Nephron progenitor cell (in vitro differentiated cells): ENCODE measurements around the gene RNASE4.
A peak's percentile ranks its signal among the peaks of the same experiment; 100 is the strongest.

Experiments
- DNase-seq: peaks from one replicate; pipeline ENCODE4 v3.0.0; 2021
- H3K27ac Mint-ChIP-seq: 2 replicates; pipeline ENCODE4 v1.8.0; 2021; ENCODE audit warnings: mild to moderate bottlenecking, moderate library complexity, mixed read lengths
- H3K27me3 Mint-ChIP-seq: 2 replicates; pipeline ENCODE4 v1.8.0; 2021; ENCODE audit warnings: mild to moderate bottlenecking, low read depth, mixed read lengths; ENCODE audit not compliant: poor library complexity
- H3K36me3 Mint-ChIP-seq: 2 replicates; pipeline ENCODE4 v1.8.0; 2021; ENCODE audit warnings: low read depth, mixed read lengths
- H3K4me1 Mint-ChIP-seq: 2 replicates; pipeline ENCODE4 v1.8.0; 2021; ENCODE audit warnings: mixed read lengths
- H3K4me3 Mint-ChIP-seq: 2 replicates; pipeline ENCODE4 v1.8.0; 2021; ENCODE audit warnings: mild to moderate bottlenecking, moderate library complexity, mixed read lengths
- H3K9me3 Mint-ChIP-seq: 2 replicates; pipeline ENCODE4 v1.8.0; 2021; ENCODE audit warnings: mild to moderate bottlenecking, moderate library complexity, mixed read lengths
- TF ChIP-seq, protein P1 (sequence below): fragments of 200-600 bp; sonication (generic); IDR thresholded peaks from 2 replicates; pipeline ENCODE4 v1.5.0; 2021; ENCODE audit warnings: antibody characterized with exemption

RNASE4 gene

DNA sequence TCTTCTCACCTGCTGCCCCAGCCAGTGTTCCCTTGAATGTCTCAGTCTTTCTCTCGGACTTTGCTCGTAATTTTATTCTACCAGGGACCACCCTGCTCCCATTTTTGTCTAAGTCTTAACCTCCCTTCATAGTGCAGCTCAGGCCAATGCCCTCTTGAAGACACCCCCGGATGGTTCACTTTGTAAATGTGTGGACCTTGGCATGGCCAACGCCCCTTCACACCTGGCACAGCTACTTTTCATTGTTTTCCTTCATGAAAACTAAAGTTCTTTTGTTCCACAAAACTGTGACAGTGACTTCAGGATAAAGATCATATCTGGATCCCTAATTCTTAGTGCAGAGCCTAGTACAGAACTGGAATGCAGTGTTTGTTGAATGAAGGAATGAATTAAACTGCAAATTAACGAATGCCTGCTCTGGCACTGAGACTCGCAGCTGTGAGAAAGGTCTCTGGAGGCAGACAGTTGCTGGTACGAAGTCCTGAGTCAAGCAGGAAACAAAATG, 3.5 kb upstream of the RNASE4 start:
- Mint-ChIP-seq H3K4me1 (peaks cover 25% of the 10 kb centered on the region), H3K36me3 (no peaks in the 10 kb centered on the region), H3K27ac (no peak overlapping the region), H3K4me3 (no peak overlapping the region), H3K9me3 (no peaks in the 10 kb centered on the region), H3K27me3 (peaks cover 22% of the 10 kb centered on the region)
- TF ChIP-seq, protein P1, sequence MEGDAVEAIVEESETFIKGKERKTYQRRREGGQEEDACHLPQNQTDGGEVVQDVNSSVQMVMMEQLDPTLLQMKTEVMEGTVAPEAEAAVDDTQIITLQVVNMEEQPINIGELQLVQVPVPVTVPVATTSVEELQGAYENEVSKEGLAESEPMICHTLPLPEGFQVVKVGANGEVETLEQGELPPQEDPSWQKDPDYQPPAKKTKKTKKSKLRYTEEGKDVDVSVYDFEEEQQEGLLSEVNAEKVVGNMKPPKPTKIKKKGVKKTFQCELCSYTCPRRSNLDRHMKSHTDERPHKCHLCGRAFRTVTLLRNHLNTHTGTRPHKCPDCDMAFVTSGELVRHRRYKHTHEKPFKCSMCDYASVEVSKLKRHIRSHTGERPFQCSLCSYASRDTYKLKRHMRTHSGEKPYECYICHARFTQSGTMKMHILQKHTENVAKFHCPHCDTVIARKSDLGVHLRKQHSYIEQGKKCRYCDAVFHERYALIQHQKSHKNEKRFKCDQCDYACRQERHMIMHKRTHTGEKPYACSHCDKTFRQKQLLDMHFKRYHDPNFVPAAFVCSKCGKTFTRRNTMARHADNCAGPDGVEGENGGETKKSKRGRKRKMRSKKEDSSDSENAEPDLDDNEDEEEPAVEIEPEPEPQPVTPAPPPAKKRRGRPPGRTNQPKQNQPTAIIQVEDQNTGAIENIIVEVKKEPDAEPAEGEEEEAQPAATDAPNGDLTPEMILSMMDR = no peak
- no peak for DNase-seq

DNA sequence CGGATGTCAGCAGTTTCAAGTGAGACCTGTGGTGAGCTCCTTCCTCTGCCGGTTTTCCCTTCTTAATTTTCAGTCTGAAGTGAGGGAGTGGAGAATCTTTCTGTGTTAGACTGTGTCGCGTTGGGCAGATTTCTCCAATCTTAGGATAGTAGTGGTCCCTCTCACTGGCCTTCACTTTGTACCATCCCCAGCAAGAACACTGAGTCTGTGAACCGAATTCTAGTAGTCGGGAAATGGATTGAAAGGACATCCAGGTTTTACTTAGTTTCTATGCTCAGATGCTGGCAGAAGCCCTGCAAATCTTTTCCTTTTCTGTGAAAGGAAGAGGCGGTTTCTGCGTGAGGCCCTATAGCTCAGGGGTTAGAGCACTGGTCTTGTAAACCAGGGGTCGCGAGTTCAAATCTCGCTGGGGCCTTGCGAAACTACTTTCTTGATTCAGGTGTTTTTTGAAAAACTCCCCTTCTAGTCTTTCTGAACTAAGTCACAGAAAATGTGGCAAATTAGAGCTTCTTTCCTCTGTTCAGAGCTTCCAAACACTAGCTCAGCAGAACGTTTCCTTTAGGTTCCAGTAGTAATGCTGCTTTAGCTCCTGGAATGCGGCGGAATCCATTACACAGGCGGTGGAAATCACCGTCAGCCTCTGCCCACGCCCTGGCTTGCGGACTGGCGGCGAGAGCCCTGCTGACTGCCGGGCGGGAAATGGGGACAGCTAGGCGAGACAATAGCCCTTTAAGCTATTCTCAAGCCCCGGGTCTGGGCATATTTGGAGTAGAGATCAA, 2.8 kb upstream of the RNASE4 start:
- peak; percentile 86 for DNase-seq
- Mint-ChIP-seq H3K27me3 (peaks cover 15% of the 10 kb centered on the region), H3K4me3 (no peak overlapping the region), H3K27ac (peak overlapping the region; percentile 36), H3K4me1 (peaks cover 25% of the 10 kb centered on the region), H3K9me3 (no peaks in the 10 kb centered on the region), H3K36me3 (no peaks in the 10 kb centered on the region)
- TF ChIP-seq, protein P1 = no peak

- peaks cover 11% of the 10 kb centered on the region for H3K27me3 Mint-ChIP-seq
- H3K4me1 Mint-ChIP-seq = peaks cover 25% of the 10 kb centered on the region
- H3K36me3 Mint-ChIP-seq = no peaks in the 10 kb centered on the region
- no peak overlapping the region for H3K27ac Mint-ChIP-seq
- no peaks in the 10 kb centered on the region for H3K9me3 Mint-ChIP-seq
- H3K4me3 Mint-ChIP-seq = no peak overlapping the region
- TF ChIP-seq, protein P1 = no peak
- DNase-seq = no peak
Observed at GRCh38 chr14:20682127-20682434, 2.3 kb upstream of the RNASE4 start.

- Mint-ChIP-seq H3K27ac (no peak overlapping the region), H3K27me3 (peaks cover 11% of the 10 kb centered on the region), H3K36me3 (no peaks in the 10 kb centered on the region), H3K4me3 (no peak overlapping the region), H3K4me1 (peaks cover 25% of the 10 kb centered on the region), H3K9me3 (no peaks in the 10 kb centered on the region)
- TF ChIP-seq, protein P1 = no peak
- peak; percentile 74 for DNase-seq
Observed at GRCh38 chr14:20682435-20683124, 1.8 kb upstream of the RNASE4 start.

GRCh38 chr14:20683125-20683890, 1.1 kb upstream of the RNASE4 start:
- Mint-ChIP-seq H3K4me1 (peaks cover 25% of the 10 kb centered on the region), H3K27me3 (peaks cover 11% of the 10 kb centered on the region), H3K4me3 (no peak overlapping the region), H3K27ac (no peak overlapping the region), H3K9me3 (no peaks in the 10 kb centered on the region), H3K36me3 (no peaks in the 10 kb centered on the region)
- TF ChIP-seq, protein P1 = no peak
- peak; percentile 80 for DNase-seq
